Heart left ventricle (tissue), 13 donors: ENCODE measurements around the gene ULK4.

Experiments
- CTCF ChIP-seq, 12 donors: fragments of 200-600 bp; sonication (generic) in 4 of 12; IDR thresholded peaks; one replicate each; pipeline versions ENCODE4 v1.5.0 to v1.8.0; 2018 to 2022; ENCODE audit warnings: antibody characterized with exemption in 12 of 12, mild to moderate bottlenecking in 5 of 12
- POLR2A ChIP-seq, 2 donors: fragments of 450-650 bp; IDR thresholded peaks; one replicate each; pipeline ENCODE4 v1.6.1; 2017; ENCODE audit warnings: antibody characterized with exemption in 2 of 2, mild to moderate bottlenecking in 2 of 2, moderate library complexity in 2 of 2
- donor health status: ischemic (EF 13 %, LVEDD 7.1; RV severe dilation, severe dysfunction).
- donor health status: DM: no; HTN: yes; CAD: no.
- donor health status: DM: no; HTN: no; CAD: no.
- donor health status: ischemic (EF 25% LVEDD 6.9; RV normal size, moderate dysfunction).
- donor health status: ischemic (EF 25% LVEDD 5.7; RV mildly dilated, moderate dysfunction).
- donor health status: ischemic (EF 35%, LVEDD 5.7; RV mildly dilated, moderate dysfunction).
- donor health status: nonischemic (EF 11% LVEDD 7.7; RV severe dilation, severe dysfunction).
- donor health status: DM: yes; HTN: yes; CAD: no.
- donor health status: PGD.
- donor health status: ischemic (EF 29% LVEDD 5.4; RV normal size, mild dysfunction).
- donor health status: nonischemic (EF 23%, LVEDD 6.1; RV moderate dilation, normal function).

- TF ChIP-seq POLR2A (IDR thresholded peaks at IDR 0.05) (no peak), CTCF (IDR thresholded peaks at IDR 0.05) (no peak)
Observed at GRCh38 chr3:41248525-41248924, 713.4 kb downstream of the ULK4 start.
